ENCODE measurements around the gene SRC.

DNA sequence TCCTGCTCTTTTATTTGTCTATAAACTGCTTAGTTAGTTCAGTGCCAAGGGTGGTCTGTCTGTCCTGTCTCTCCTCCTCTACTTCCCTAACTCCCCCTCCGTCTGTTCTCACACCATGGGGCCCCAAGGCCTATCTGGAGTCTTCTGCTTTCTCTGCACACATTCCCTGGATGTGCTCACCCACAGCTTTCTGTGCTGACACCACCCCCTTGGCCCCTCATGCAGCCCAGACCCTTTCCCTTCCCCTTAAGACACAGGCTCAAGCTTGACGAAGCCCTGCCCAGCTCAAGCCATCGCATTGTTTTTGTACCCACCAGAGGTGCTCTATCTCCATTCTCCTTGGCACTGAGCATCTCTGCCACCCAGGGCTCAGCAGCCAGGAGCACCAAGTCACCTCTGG is 97.0 kb downstream of the SRC start:
- no peak for TF ChIP-seq POLR2A (IDR thresholded peaks at IDR 0.05)
- TF ChIP-seq, protein P1, sequence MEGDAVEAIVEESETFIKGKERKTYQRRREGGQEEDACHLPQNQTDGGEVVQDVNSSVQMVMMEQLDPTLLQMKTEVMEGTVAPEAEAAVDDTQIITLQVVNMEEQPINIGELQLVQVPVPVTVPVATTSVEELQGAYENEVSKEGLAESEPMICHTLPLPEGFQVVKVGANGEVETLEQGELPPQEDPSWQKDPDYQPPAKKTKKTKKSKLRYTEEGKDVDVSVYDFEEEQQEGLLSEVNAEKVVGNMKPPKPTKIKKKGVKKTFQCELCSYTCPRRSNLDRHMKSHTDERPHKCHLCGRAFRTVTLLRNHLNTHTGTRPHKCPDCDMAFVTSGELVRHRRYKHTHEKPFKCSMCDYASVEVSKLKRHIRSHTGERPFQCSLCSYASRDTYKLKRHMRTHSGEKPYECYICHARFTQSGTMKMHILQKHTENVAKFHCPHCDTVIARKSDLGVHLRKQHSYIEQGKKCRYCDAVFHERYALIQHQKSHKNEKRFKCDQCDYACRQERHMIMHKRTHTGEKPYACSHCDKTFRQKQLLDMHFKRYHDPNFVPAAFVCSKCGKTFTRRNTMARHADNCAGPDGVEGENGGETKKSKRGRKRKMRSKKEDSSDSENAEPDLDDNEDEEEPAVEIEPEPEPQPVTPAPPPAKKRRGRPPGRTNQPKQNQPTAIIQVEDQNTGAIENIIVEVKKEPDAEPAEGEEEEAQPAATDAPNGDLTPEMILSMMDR (IDR thresholded peaks at IDR 0.05) = no peak

All from gastroesophageal sphincter (tissue), 3 donors.